Activated B cell treated with CpG ODN at 0.5 μM for 24 hours (primary cell): Measurements from ENCODE around the gene POU2AF3. TPM values are rescaled to one million over a fixed set of nuclear protein-coding genes. Genes with fewer than 3 reads are reported as not detected.
A peak's percentile ranks its signal among the peaks of the same experiment; 100 is the strongest.

Experiments used
- ATAC-seq: fragments of 200-7000 bp; cut with Tn5 transposase; one replicate; pipeline ENCODE4 v1.10.0; 2021; ENCODE audit warnings: low read depth, mild to moderate bottlenecking, moderate library complexity
- CTCF ChIA-PET: fragments of 350-600 bp; sonication (Branson Sonifier 250); formaldehyde crosslinking; loops from one replicate; lab custom pipeline; 2021; ENCODE audit warnings: antibody characterized with exemption; lab: Charles Lee
- POLR2A ChIA-PET: fragments of 350-600 bp; sonication (Branson Sonifier 250); formaldehyde crosslinking; loops from one replicate; lab custom pipeline; 2021; ENCODE audit warnings: antibody characterized with exemption; lab: Charles Lee
- DNase-seq: peaks from one replicate; pipeline ENCODE4 v3.0.0; 2022
- H3K27ac Mint-ChIP-seq: one replicate; pipeline ENCODE4 v1.8.0; 2020; ENCODE audit warnings: mixed read lengths
- H3K27me3 Mint-ChIP-seq: one replicate; pipeline ENCODE4 v1.8.0; 2021; ENCODE audit warnings: mixed read lengths
- H3K36me3 Mint-ChIP-seq: one replicate; pipeline ENCODE4 v1.8.0; 2021; ENCODE audit warnings: low read depth, mixed read lengths
- H3K4me1 Mint-ChIP-seq: one replicate; pipeline ENCODE4 v1.8.0; 2021; ENCODE audit warnings: mixed read lengths
- H3K4me3 Mint-ChIP-seq: one replicate; pipeline ENCODE4 v1.8.0; 2020; ENCODE audit warnings: mild to moderate bottlenecking, mixed read lengths
- H3K9me3 Mint-ChIP-seq: one replicate; pipeline ENCODE4 v1.8.0; 2020; ENCODE audit warnings: mixed read lengths
- CTCF ChIP-seq: fragments of 200-600 bp; IDR thresholded peaks from one replicate; pipeline ENCODE4 v1.8.0; 2022; ENCODE audit warnings: antibody characterized with exemption, mild to moderate bottlenecking
- intact Hi-C: fragments of 100-400 bp; cut with micrococcal nuclease; formaldehyde crosslinking; loops from one replicate; pipeline ENCODE4 v1.15.1; 2024
- total RNA-seq: library from RNA; stranded (reverse); gene quantifications from 2 replicates; pipeline ENCODE4 v1.2.3, GENCODE V29; 2022

Gene POU2AF3
- total RNA-seq, 1 donor from 2014 or later: 0.82 TPM

- peaks cover 66% of the 10 kb centered on the region for H3K4me1 Mint-ChIP-seq
- H3K9me3 Mint-ChIP-seq: no peaks in the 10 kb centered on the region
- POLR2A ChIA-PET: no interaction called here
- H3K27me3 Mint-ChIP-seq: no peaks in the 10 kb centered on the region
- H3K4me3 Mint-ChIP-seq: no peak overlapping the region
- no peak for TF ChIP-seq CTCF
- intact Hi-C loops: no loop called here
- H3K27ac Mint-ChIP-seq: peak overlapping the region; percentile 53
- ATAC-seq: no peak
- H3K36me3 Mint-ChIP-seq: peaks cover 47% of the 10 kb centered on the region
- DNase-seq: no peak
- CTCF ChIA-PET: interaction anchor here (0.6 to 1.4 kb wide), 2 partner anchors 69 to 72 kb away, joined by 3 read pairs; no protein-coding TSS in a partner anchor
These were observed 53.9 kb downstream of the POU2AF3 start for GRCh38 chr11:111352231-111352746.

GRCh38 chr11:111352935-111353710, 54.8 kb downstream of the POU2AF3 start:
- Mint-ChIP-seq H3K27ac (peak overlapping the region; percentile 83), H3K4me1 (peaks cover 62% of the 10 kb centered on the region), H3K36me3 (peaks cover 45% of the 10 kb centered on the region), H3K9me3 (no peaks in the 10 kb centered on the region), H3K4me3 (no peak overlapping the region), H3K27me3 (no peaks in the 10 kb centered on the region)
- ChIA-PET POLR2A (no interaction called here), CTCF (interaction anchor here (0.6 to 3.3 kb wide), 4 partner anchors 64 to 71 kb away, joined by 3 to 15 read pairs (median 3); no protein-coding TSS in a partner anchor)
- no peak for DNase-seq
- ATAC-seq: peak; percentile 53
- intact Hi-C loops: no loop called here
- no peak for TF ChIP-seq CTCF

GRCh38 chr11:111353776-111354600, 55.6 kb downstream of the POU2AF3 start:
- ChIA-PET CTCF (interaction anchor here (1.1 to 3.3 kb wide), 4 partner anchors 10 to 69 kb away, joined by 3 to 15 read pairs (median 3); no protein-coding TSS in a partner anchor), POLR2A (no interaction called here)
- no peaks in the 10 kb centered on the region for H3K9me3 Mint-ChIP-seq
- peaks cover 58% of the 10 kb centered on the region for H3K4me1 Mint-ChIP-seq
- H3K36me3 Mint-ChIP-seq: peaks cover 45% of the 10 kb centered on the region
- no peak for TF ChIP-seq CTCF
- peak overlapping the region; percentile 84 for H3K27ac Mint-ChIP-seq
- intact Hi-C loops: no loop called here
- H3K4me3 Mint-ChIP-seq: no peak overlapping the region
- H3K27me3 Mint-ChIP-seq: no peaks in the 10 kb centered on the region
- no peak for DNase-seq
- ATAC-seq: no peak

DNA sequence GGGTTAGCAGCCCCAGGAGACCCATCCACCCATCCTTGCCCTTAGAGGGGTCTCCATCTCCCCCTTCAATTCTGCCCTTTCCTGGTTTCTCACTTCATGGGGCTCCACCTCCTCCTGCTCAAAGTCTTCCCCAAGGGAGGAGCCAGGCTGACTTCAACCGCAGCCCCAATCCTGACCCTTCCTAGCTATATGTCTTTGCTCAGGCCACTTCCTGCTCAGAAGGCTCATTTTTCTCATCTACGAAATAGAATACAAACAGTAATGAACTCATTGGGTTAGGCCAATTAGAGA, 56.2 kb downstream of the POU2AF3 start:
- DNase-seq: no peak
- Mint-ChIP-seq H3K4me3 (no peak overlapping the region), H3K27ac (peak overlapping the region; percentile 84), H3K4me1 (peaks cover 53% of the 10 kb centered on the region), H3K27me3 (no peaks in the 10 kb centered on the region), H3K36me3 (peaks cover 44% of the 10 kb centered on the region), H3K9me3 (no peaks in the 10 kb centered on the region)
- TF ChIP-seq CTCF: no peak
- no peak for ATAC-seq
- intact Hi-C loops: no loop called here
- ChIA-PET CTCF (interaction anchor here (1.1 to 3.3 kb wide), 3 partner anchors 10 to 68 kb away, joined by 3 to 15 read pairs (median 3); no protein-coding TSS in a partner anchor), POLR2A (no interaction called here)
